A673 (cell line): ENCODE measurements around the gene ZNF592. TPM values are rescaled to one million over a fixed set of nuclear protein-coding genes. Genes with fewer than 3 reads are reported as not detected.
A peak's percentile ranks its signal among the peaks of the same experiment; 100 is the strongest.

Experiments
- BruUV-seq: library from RNA; stranded (reverse); fragments of 400-500 nt; replicated peaks from 2 replicates; lab custom pipeline; 2021; lab: Mats Ljungman, UMichigan
- CTCF ChIA-PET: fragments of 300-600 bp; sonication (Branson Sonifier 250); formaldehyde crosslinking; loops from one replicate; lab custom pipeline; 2022; ENCODE audit warnings: antibody characterized with exemption; lab: Charles Lee
- POLR2A ChIA-PET: fragments of 300-600 bp; sonication (Branson Sonifier 250); formaldehyde crosslinking; loops from one replicate; lab custom pipeline; 2022; ENCODE audit warnings: antibody characterized with exemption; ENCODE audit not compliant: low non-redundant PET; lab: Charles Lee
- DNase-seq: peaks from one replicate; pipeline ENCODE4 v3.0.0-alpha.2; 2015; ENCODE audit warnings: low spot score
- H3K27ac ChIP-seq: fragments of 200-600 bp; sonication (generic); 2 replicates; pipeline ENCODE4 v1.5.1; 2016; ENCODE audit warnings: mixed run types, low read depth, mild to moderate bottlenecking, mixed read lengths, antibody characterized with exemption, low read length; ENCODE audit not compliant: poor library complexity, severe bottlenecking
- H3K27me3 ChIP-seq: fragments of 200-600 bp; sonication (generic); replicated peaks from 2 replicates; pipeline ENCODE4 v1.6.1; 2017; ENCODE audit warnings: mixed run types, low read depth, mild to moderate bottlenecking, mixed read lengths, antibody characterized with exemption, low read length; ENCODE audit not compliant: insufficient read depth, poor library complexity
- H3K36me3 ChIP-seq: fragments of 200-600 bp; sonication (generic); 2 replicates; pipeline ENCODE4 v1.6.1; 2016; ENCODE audit warnings: mixed run types, mild to moderate bottlenecking, mixed read lengths, antibody characterized with exemption, low read length; ENCODE audit not compliant: insufficient read depth, poor library complexity, severe bottlenecking
- H3K4me1 ChIP-seq: fragments of 200-600 bp; sonication (generic); 2 replicates; pipeline ENCODE4 v1.6.1; 2017; ENCODE audit warnings: mixed run types, mild to moderate bottlenecking, mixed read lengths, antibody characterized with exemption, low read length; ENCODE audit not compliant: insufficient read depth, poor library complexity, severe bottlenecking
- H3K4me3 ChIP-seq: fragments of 200-600 bp; sonication (generic); 2 replicates; pipeline ENCODE4 v1.5.1; 2016; ENCODE audit warnings: low read depth, mixed run types, mild to moderate bottlenecking, mixed read lengths, low read length; ENCODE audit not compliant: poor library complexity, severe bottlenecking
- H3K9me3 ChIP-seq: fragments of 200-600 bp; sonication (generic); 2 replicates; pipeline ENCODE4 v1.6.1; 2016; ENCODE audit warnings: mixed run types, low read depth, mild to moderate bottlenecking, mixed read lengths, antibody characterized with exemption, low read length; ENCODE audit not compliant: poor library complexity, severe bottlenecking
- EZH2 ChIP-seq: fragments of 200-600 bp; sonication (generic); IDR thresholded peaks from 2 replicates; pipeline ENCODE4 v1.6.1; 2017; ENCODE audit warnings: borderline replicate concordance, low read depth, mild to moderate bottlenecking, mixed read lengths, antibody characterized with exemption, low read length; ENCODE audit not compliant: poor library complexity, severe bottlenecking
- intact Hi-C: fragments of 100-400 bp; cut with micrococcal nuclease; formaldehyde crosslinking; loops from one replicate; pipeline ENCODE4 v1.10.0; 2022; ENCODE audit not compliant: unreplicated experiment
- total RNA-seq: library from RNA; stranded (reverse); gene quantifications from 2 replicates; pipeline ENCODE4 v1.2.3, GENCODE V29; 2021
- TF ChIP-seq, protein P1 (sequence below): fragments of 300-800, 200-600 bp; sonication (generic); conservative IDR thresholded peaks from 2 replicates; pipeline ENCODE4 v1.5.1; 2017; ENCODE audit warnings: low read depth, mild to moderate bottlenecking, antibody characterized with exemption, low read length, moderate library complexity, mixed read lengths

Gene ZNF592
- total RNA-seq, 1 experiment from 2014 or later, result 37.2 TPM

DNA sequence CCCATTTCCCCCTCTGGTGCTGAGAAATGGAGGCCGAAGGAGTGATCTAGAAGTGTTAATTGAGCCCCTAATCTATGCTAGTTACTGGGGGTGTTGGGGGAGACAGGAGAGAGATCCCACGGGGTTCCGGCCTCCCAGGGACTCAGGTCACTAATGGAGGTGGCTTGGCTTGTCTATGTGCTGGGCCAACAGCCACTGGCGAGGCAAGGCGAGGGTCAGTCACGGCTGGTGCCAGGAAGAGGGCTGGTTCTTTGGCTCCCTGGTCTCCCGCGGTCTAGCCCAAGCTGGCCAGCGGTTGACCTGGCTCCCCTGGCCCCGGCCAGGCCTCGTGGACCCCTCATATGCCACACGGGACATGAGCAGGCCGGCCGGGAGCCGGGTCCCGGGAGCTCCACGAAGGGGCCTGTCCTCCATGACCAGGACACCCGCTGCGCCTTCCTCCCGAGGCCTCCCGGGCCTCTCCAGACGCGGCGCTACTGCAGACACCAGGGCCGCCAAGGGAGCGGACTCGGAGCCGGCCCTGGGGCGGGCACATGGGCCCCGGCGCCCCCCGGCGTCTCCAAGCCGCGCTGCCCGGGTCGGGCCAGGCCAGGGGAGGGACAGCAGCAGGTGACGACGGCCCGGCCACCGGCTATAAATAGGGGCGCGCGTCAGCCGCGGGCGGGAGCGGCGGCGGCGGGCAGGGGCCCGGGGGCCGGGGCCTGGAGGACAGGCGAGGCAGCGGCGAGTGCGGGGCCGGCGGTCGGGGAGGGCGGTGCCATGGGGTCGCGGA, 68.5 kb downstream of the ZNF592 start, which contains the start of gene ALPK3:
Gene ALPK3, plus strand, starts transcription at position 663 of the 772 bp plus-strand sequence. Its CDS starts 97 bp downstream, at position 760.
- ChIA-PET CTCF (no interaction called here), POLR2A (interaction anchor here (0.6 kb wide), 1 partner anchor 11 kb away, joined by 3 read pairs; no protein-coding TSS in a partner anchor)
- intact Hi-C loops, result no loop called here
- no TSS peak for BruUV-seq
- TF ChIP-seq, protein P1, sequence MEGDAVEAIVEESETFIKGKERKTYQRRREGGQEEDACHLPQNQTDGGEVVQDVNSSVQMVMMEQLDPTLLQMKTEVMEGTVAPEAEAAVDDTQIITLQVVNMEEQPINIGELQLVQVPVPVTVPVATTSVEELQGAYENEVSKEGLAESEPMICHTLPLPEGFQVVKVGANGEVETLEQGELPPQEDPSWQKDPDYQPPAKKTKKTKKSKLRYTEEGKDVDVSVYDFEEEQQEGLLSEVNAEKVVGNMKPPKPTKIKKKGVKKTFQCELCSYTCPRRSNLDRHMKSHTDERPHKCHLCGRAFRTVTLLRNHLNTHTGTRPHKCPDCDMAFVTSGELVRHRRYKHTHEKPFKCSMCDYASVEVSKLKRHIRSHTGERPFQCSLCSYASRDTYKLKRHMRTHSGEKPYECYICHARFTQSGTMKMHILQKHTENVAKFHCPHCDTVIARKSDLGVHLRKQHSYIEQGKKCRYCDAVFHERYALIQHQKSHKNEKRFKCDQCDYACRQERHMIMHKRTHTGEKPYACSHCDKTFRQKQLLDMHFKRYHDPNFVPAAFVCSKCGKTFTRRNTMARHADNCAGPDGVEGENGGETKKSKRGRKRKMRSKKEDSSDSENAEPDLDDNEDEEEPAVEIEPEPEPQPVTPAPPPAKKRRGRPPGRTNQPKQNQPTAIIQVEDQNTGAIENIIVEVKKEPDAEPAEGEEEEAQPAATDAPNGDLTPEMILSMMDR, result no peak
- no peak for TF ChIP-seq EZH2
- H3K36me3 ChIP-seq, result no peaks in the 10 kb centered on the region
- no peak within 1 kb of the TSS for H3K4me3 ChIP-seq
- H3K27ac ChIP-seq, result no peak within 1 kb of the TSS
- peaks cover 13% of the 10 kb centered on the region for H3K4me1 ChIP-seq
- H3K27me3 ChIP-seq, result no peaks in the 10 kb centered on the region
- no peak for DNase-seq
- no peaks in the 10 kb centered on the region for H3K9me3 ChIP-seq

DNA sequence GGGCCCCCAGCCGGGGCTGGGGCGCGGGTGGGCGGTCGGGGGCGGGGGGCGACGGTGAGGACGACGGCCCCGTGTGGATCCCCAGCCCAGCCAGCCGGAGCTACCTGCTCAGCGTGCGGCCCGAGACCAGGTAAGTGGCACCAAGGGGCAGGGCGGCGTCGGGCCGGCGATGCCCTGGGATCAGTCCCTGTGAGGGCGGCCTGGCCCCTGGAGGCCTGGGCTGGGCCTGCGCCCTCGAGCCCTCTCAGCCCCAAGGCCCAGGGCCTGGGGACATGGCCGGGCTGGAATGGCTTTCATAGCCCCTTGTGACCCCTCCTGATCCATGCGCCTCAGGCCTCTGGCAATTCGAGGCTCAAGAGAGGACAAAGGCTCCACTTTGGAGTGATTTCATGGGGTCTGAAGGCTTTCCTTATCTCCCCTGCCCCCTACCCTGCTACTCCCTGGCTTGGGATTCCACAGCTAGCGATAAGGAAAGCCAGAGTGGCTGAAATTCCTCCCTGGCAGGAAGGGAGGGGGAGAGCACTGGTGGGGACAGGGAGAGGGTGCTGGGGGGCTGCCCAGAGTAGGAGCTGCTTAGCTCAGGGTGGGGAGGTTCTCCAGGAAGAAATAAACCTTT, 69.2 kb downstream of the ZNF592 start:
- H3K27ac ChIP-seq, result no peak overlapping the region

DNA sequence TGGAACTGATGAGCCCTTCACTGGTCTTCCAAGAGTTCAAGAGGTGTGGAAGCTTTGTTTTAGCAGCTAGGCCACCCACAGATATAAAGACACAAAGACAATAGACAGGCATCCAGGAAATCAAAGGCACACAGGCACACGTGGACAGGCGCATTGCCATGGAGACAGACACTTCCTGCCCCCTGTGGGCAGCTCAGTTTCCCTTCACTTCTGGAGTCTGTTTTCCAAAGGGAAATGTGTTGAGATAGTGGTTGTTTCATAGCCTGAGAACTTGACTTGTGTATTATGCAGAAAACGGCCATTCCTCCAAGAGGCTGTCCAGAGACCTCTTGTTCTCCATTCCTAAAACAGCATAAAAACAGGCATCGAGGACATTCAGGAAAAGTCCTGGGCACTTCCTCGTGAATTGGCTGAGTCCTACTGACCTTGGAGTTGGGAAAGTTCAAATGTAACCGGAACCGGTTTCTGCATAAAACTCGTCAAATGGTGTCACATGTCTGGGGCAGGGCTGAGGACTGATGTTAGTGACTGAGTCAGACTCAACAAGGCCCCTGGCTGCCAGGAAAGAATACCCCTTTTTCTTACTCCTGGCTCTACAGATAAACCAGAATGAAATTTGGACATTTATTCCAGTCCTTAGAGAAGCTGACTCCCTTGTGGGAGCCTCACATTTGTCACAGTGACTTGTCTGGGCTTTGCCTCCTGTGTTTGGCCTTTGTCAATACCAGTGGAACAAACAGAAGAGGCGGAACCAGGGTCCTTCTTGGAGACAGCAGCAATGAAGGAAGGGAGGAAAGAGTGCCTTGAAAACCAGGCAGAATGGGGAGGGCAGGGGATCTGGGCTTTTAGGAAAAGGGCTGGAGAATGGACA, 70.1 kb downstream of the ZNF592 start:
- intact Hi-C loops, result no loop called here
- H3K27ac ChIP-seq, result no peak overlapping the region
- BruUV-seq, result no TSS peak

More for the DNA sequence above, 69.2 kb downstream of the ZNF592 start:
- POLR2A ChIA-PET, result no interaction called here
- no TSS peak for BruUV-seq
- H3K4me1 ChIP-seq, result peaks cover 13% of the 10 kb centered on the region
- intact Hi-C loops, result no loop called here
- no peak overlapping the region for H3K4me3 ChIP-seq
- CTCF ChIA-PET, result no interaction called here
- TF ChIP-seq, protein P1, result no peak
- TF ChIP-seq EZH2, result no peak
- no peaks in the 10 kb centered on the region for H3K9me3 ChIP-seq
- no peaks in the 10 kb centered on the region for H3K36me3 ChIP-seq
- no peak for DNase-seq
- no peaks in the 10 kb centered on the region for H3K27me3 ChIP-seq

More for the DNA sequence above, 70.1 kb downstream of the ZNF592 start:
- POLR2A ChIA-PET, result no interaction called here
- CTCF ChIA-PET, result no interaction called here
- no peaks in the 10 kb centered on the region for H3K36me3 ChIP-seq
- DNase-seq, result peak; percentile 33
- H3K27me3 ChIP-seq, result no peaks in the 10 kb centered on the region
- H3K9me3 ChIP-seq, result no peaks in the 10 kb centered on the region
- TF ChIP-seq, protein P1, result no peak
- TF ChIP-seq EZH2, result no peak
- peaks cover 13% of the 10 kb centered on the region for H3K4me1 ChIP-seq
- H3K4me3 ChIP-seq, result no peak overlapping the region
